ENCODE results near the gene STK32C.
A peak's percentile ranks its signal among the peaks of the same experiment; 100 is the strongest.

STK32C gene

GRCh38 chr10:132264306-132264950, 43.3 kb downstream of the STK32C start:
- peak in 1 of 5 donors; percentile 2 for DNase-seq

GRCh38 chr10:132263866-132264265, 43.9 kb downstream of the STK32C start:
- peak in 1 of 5 donors; percentile 1 for DNase-seq

- DNase-seq: no peak
These were observed 47.9 kb downstream of the STK32C start for GRCh38 chr10:132259702-132260482.

- DNase-seq: no peak
These were observed 49.3 kb downstream of the STK32C start for GRCh38 chr10:132258423-132258822.

GRCh38 chr10:132257907-132258306, 49.8 kb downstream of the STK32C start:
- no peak for DNase-seq

GRCh38 chr10:132257271-132257670, 50.5 kb downstream of the STK32C start:
- DNase-seq: no peak

GRCh38 chr10:132256866-132257265, 50.9 kb downstream of the STK32C start:
- DNase-seq: no peak

- DNase-seq: no peak
These were observed 52.0 kb downstream of the STK32C start for GRCh38 chr10:132255489-132256344.

GRCh38 chr10:132254841-132255240, 52.9 kb downstream of the STK32C start:
- no peak for DNase-seq

GRCh38 chr10:132253092-132253687, 54.6 kb downstream of the STK32C start:
- no peak for DNase-seq

- no peak for DNase-seq
These were observed 55.3 kb downstream of the STK32C start for GRCh38 chr10:132252412-132252811.

- DNase-seq: no peak
These were observed 55.8 kb downstream of the STK32C start for GRCh38 chr10:132251928-132252327.

- no peak for DNase-seq
These were observed 57.0 kb downstream of the STK32C start for GRCh38 chr10:132250481-132251475.

- no peak for DNase-seq
These were observed 57.9 kb downstream of the STK32C start for GRCh38 chr10:132249824-132250375.

- DNase-seq: no peak
These were observed 58.5 kb downstream of the STK32C start for GRCh38 chr10:132249226-132249724.

GRCh38 chr10:132248455-132249225, 59.1 kb downstream of the STK32C start:
- DNase-seq: peak; percentile 27 to 68 (median 45)

- no peak for DNase-seq
These were observed 59.8 kb downstream of the STK32C start for GRCh38 chr10:132247943-132248342.

GRCh38 chr10:132246296-132246695, 61.5 kb downstream of the STK32C start:
- DNase-seq: no peak

- no peak for DNase-seq
These were observed 62.7 kb downstream of the STK32C start for GRCh38 chr10:132245056-132245455.

GRCh38 chr10:132243626-132244025, 64.1 kb downstream of the STK32C start:
- DNase-seq: no peak
